ENCODE results near the gene ABL2.

GRCh38 chr1:179079113-179079761 is 150.2 kb downstream of the ABL2 start:
- TF ChIP-seq REST (IDR thresholded peaks at IDR 0.05; ENCODE audit: low read depth) (no peak), EGR1 (IDR thresholded peaks at IDR 0.05) (no peak), CREB1 (IDR thresholded peaks at IDR 0.05; ENCODE audit: low read depth) (no peak), TCF12 (IDR thresholded peaks at IDR 0.05; ENCODE audit: low read depth) (no peak), TAF1 (IDR thresholded peaks at IDR 0.05; ENCODE audit: low read depth) (no peak), RAD21 (IDR thresholded peaks at IDR 0.05; ENCODE audit: low read depth) (peak; percentile 75), CEBPB (IDR thresholded peaks at IDR 0.05) (no peak), EP300 (IDR thresholded peaks at IDR 0.05; ENCODE audit: borderline replicate concordance) (no peak)
